ENCODE data around the gene DLG5. TPM values are rescaled to one million over a fixed set of nuclear protein-coding genes. Genes with fewer than 3 reads are reported as not detected.

Gene DLG5
- polyA plus RNA-seq, 1 of the 3 experiments (the other 2 are of a cell fraction): 31.3 TPM

DNA sequence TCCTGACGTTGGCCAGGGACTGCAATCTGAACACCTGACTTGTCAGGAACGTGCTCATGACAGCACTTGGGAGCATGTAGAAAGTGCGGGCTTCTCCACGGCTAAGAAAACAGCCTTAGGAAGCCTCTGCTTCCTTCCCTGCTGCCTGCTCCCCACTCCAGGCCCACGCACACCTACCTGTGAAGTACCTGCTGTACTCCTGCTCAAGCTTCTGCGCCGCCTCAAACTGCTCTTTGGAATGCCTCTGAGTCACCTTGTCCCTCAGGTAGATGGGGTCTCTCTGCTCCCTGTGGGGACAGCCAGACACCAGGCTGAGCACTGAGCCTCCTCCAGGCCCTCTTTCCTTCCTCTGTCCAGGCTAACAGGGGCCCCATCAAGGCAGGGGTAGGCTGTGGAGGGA is 132.7 kb downstream of the DLG5 start:
- no peak overlapping the region for H3K4me3 ChIP-seq (ENCODE audit: low read depth in 2 of 2, low read length in 1 of 2)
- no peak overlapping the region; a peak in 1 of 4 replicates for H3K27ac ChIP-seq (ENCODE audit: low read depth in 2 of 2, low read length in 1 of 2)
- no peak for DNase-seq
- H3K4me1 ChIP-seq (ENCODE audit: control insufficient read depth in 1 of 2, insufficient read depth in 2 of 2, low read depth in 1 of 2, low read length in 1 of 2): no peaks in the 10 kb centered on the region; a peak in 1 of 4 replicates
- 94% methylated on average over 4 of the region's 7 CpGs for WGBS (ENCODE audit: low lambda C conversion rate)
- H3K9me2 ChIP-seq: no peaks in the 10 kb centered on the region
- H3K27me3 ChIP-seq (ENCODE audit: insufficient read depth): no peaks in the 10 kb centered on the region
- H3K36me3 ChIP-seq (replicated peaks in 1 of 2; ENCODE audit: control insufficient read depth in 1 of 2, insufficient read depth in 2 of 2, low read length in 1 of 2): peaks cover 29 to 82% of the 10 kb centered on the region in 2 experiments
- H3K9ac ChIP-seq: no peak overlapping the region
- no peaks in the 10 kb centered on the region for H3K9me3 ChIP-seq
- ChIA-PET POLR2A (no interaction called here), CTCF (no interaction called here)
- TF ChIP-seq, protein P1, sequence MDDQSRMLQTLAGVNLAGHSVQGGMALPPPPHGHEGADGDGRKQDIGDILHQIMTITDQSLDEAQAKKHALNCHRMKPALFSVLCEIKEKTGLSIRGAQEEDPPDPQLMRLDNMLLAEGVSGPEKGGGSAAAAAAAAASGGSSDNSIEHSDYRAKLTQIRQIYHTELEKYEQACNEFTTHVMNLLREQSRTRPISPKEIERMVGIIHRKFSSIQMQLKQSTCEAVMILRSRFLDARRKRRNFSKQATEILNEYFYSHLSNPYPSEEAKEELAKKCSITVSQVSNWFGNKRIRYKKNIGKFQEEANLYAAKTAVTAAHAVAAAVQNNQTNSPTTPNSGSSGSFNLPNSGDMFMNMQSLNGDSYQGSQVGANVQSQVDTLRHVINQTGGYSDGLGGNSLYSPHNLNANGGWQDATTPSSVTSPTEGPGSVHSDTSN (IDR thresholded peaks at IDR 0.05): no peak
- TF ChIP-seq, protein P2, sequence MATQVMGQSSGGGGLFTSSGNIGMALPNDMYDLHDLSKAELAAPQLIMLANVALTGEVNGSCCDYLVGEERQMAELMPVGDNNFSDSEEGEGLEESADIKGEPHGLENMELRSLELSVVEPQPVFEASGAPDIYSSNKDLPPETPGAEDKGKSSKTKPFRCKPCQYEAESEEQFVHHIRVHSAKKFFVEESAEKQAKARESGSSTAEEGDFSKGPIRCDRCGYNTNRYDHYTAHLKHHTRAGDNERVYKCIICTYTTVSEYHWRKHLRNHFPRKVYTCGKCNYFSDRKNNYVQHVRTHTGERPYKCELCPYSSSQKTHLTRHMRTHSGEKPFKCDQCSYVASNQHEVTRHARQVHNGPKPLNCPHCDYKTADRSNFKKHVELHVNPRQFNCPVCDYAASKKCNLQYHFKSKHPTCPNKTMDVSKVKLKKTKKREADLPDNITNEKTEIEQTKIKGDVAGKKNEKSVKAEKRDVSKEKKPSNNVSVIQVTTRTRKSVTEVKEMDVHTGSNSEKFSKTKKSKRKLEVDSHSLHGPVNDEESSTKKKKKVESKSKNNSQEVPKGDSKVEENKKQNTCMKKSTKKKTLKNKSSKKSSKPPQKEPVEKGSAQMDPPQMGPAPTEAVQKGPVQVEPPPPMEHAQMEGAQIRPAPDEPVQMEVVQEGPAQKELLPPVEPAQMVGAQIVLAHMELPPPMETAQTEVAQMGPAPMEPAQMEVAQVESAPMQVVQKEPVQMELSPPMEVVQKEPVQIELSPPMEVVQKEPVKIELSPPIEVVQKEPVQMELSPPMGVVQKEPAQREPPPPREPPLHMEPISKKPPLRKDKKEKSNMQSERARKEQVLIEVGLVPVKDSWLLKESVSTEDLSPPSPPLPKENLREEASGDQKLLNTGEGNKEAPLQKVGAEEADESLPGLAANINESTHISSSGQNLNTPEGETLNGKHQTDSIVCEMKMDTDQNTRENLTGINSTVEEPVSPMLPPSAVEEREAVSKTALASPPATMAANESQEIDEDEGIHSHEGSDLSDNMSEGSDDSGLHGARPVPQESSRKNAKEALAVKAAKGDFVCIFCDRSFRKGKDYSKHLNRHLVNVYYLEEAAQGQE (IDR thresholded peaks at IDR 0.05; ENCODE audit: low read depth, low read length): no peak
- TF ChIP-seq EP300 (IDR thresholded peaks at IDR 0.05; ENCODE audit: borderline replicate concordance in 1 of 2, low read depth in 1 of 2, low read length in 1 of 2): no peak
- TF ChIP-seq EZH2phosphoT487 (IDR thresholded peaks at IDR 0.05; ENCODE audit: borderline replicate concordance, low read depth): no peak
- no peak for TF ChIP-seq MEF2A (IDR thresholded peaks at IDR 0.05; ENCODE audit: borderline replicate concordance, low read depth)
- no peak for TF ChIP-seq TEAD4 (IDR thresholded peaks at IDR 0.05; ENCODE audit: borderline replicate concordance, insufficient read depth)
- TF ChIP-seq, protein P3, sequence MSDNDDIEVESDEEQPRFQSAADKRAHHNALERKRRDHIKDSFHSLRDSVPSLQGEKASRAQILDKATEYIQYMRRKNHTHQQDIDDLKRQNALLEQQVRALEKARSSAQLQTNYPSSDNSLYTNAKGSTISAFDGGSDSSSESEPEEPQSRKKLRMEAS (IDR thresholded peaks at IDR 0.05; ENCODE audit: low read depth): no peak
- TF ChIP-seq JUND (IDR thresholded peaks at IDR 0.05): no peak
- no peak for TF ChIP-seq TAF1 (IDR thresholded peaks at IDR 0.05; ENCODE audit: borderline replicate concordance, low read depth, low read length)
- TF ChIP-seq NFIC (IDR thresholded peaks at IDR 0.05; ENCODE audit: borderline replicate concordance): no peak
- TF ChIP-seq YY1 (IDR thresholded peaks at IDR 0.05; ENCODE audit: low read depth): no peak
- TF ChIP-seq, protein P4, sequence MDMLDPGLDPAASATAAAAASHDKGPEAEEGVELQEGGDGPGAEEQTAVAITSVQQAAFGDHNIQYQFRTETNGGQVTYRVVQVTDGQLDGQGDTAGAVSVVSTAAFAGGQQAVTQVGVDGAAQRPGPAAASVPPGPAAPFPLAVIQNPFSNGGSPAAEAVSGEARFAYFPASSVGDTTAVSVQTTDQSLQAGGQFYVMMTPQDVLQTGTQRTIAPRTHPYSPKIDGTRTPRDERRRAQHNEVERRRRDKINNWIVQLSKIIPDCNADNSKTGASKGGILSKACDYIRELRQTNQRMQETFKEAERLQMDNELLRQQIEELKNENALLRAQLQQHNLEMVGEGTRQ (IDR thresholded peaks at IDR 0.05; ENCODE audit: borderline replicate concordance, low read depth, low read length): no peak
- no peak for TF ChIP-seq SIN3A (IDR thresholded peaks at IDR 0.05; ENCODE audit: borderline replicate concordance, low read depth, low read length)
- TF ChIP-seq POLR2AphosphoS5 (IDR thresholded peaks at IDR 0.05; ENCODE audit: low read depth, low read length): no peak
- no peak for TF ChIP-seq FOXJ3 (CRISPR knock-in tag; IDR thresholded peaks at IDR 0.05)
- TF ChIP-seq SMC3 (IDR thresholded peaks at IDR 0.05; ENCODE audit: low read depth, low read length): no peak
- TF ChIP-seq, protein P5, sequence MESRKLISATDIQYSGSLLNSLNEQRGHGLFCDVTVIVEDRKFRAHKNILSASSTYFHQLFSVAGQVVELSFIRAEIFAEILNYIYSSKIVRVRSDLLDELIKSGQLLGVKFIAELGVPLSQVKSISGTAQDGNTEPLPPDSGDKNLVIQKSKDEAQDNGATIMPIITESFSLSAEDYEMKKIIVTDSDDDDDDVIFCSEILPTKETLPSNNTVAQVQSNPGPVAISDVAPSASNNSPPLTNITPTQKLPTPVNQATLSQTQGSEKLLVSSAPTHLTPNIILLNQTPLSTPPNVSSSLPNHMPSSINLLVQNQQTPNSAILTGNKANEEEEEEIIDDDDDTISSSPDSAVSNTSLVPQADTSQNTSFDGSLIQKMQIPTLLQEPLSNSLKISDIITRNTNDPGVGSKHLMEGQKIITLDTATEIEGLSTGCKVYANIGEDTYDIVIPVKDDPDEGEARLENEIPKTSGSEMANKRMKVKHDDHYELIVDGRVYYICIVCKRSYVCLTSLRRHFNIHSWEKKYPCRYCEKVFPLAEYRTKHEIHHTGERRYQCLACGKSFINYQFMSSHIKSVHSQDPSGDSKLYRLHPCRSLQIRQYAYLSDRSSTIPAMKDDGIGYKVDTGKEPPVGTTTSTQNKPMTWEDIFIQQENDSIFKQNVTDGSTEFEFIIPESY (IDR thresholded peaks at IDR 0.05; ENCODE audit: borderline replicate concordance, low read depth): no peak
- TF ChIP-seq GABPA (IDR thresholded peaks at IDR 0.05; ENCODE audit: low read depth): no peak
- no peak for TF ChIP-seq MXI1 (IDR thresholded peaks at IDR 0.05; ENCODE audit: low read depth, low read length)
- H3F3A ChIP-seq (replicated peaks; ENCODE audit: insufficient read depth): peaks cover 4% of the 10 kb centered on the region
- H3K4me2 ChIP-seq: no peak overlapping the region
- no peaks in the 10 kb centered on the region for H3K79me2 ChIP-seq (ENCODE audit: insufficient read depth)
- no peaks in the 10 kb centered on the region for H4K20me1 ChIP-seq (ENCODE audit: insufficient read depth)
- no peak overlapping the region for H2AFZ ChIP-seq (ENCODE audit: low read depth)
